ENCODE measurements around the gene USP1. TPM values are rescaled to one million over a fixed set of nuclear protein-coding genes. Genes with fewer than 3 reads are reported as not detected.

USP1 gene
- 10 to 100 TPM; 17.6 to 26.4 (median 20.7) TPM for total RNA-seq

- Histone ChIP-seq H3K4me1 (peaks cover 31% of the 10 kb centered on the region), H3K27ac (peak within 1 kb of the TSS; percentile 98), H3K27me3 (no peaks in the 10 kb centered on the region), H3K36me3 (no peaks in the 10 kb centered on the region), H3K9me3 (no peaks in the 10 kb centered on the region), H3K4me3 (peak within 1 kb of the TSS; percentile 97)
- TF ChIP-seq EP300 (IDR thresholded peaks at IDR 0.05) = no peak
- TF ChIP-seq POLR2AphosphoS5 (IDR thresholded peaks at IDR 0.05) = peak in 2 of 3 donors; percentile 6 to 74
- peak; percentile 99 to 100 for DNase-seq (ENCODE audit: low spot score in 2 of 2)
- under 1% methylated on average over 15 of the region's 76 CpGs for WGBS
Observed at GRCh38 chr1:62436466-62437272, at the start of gene USP1. USP1 (plus strand) TSS chr1:62437049; CDS start chr1:62439868, 2,819 bp downstream.

GRCh38 chr1:62389531-62389930, 47.3 kb upstream of the USP1 start:
- Histone ChIP-seq H3K27me3 (no peaks in the 10 kb centered on the region), H3K4me3 (no peak overlapping the region), H3K4me1 (no peaks in the 10 kb centered on the region), H3K36me3 (no peaks in the 10 kb centered on the region), H3K9me3 (no peaks in the 10 kb centered on the region), H3K27ac (no peak overlapping the region)
- TF ChIP-seq POLR2A (IDR thresholded peaks at IDR 0.05) (no peak), EP300 (IDR thresholded peaks at IDR 0.05) (no peak), CTCF (IDR thresholded peaks at IDR 0.05) (no peak), POLR2AphosphoS5 (IDR thresholded peaks at IDR 0.05) (no peak)
- 90% methylated on average over 6 of the region's 6 CpGs for WGBS
- DNase-seq (ENCODE audit: low spot score in 2 of 2) = no peak

GRCh38 chr1:62390071-62390470, 46.8 kb upstream of the USP1 start:
- no peak for TF ChIP-seq POLR2A (IDR thresholded peaks at IDR 0.05)
- no peak for TF ChIP-seq CTCF (IDR thresholded peaks at IDR 0.05)
- no peak for TF ChIP-seq EP300 (IDR thresholded peaks at IDR 0.05)
- no peak for TF ChIP-seq POLR2AphosphoS5 (IDR thresholded peaks at IDR 0.05)
- 73% methylated on average over 7 of the region's 7 CpGs for WGBS
- H3K36me3 ChIP-seq = no peaks in the 10 kb centered on the region
- no peaks in the 10 kb centered on the region for H3K9me3 ChIP-seq
- H3K4me1 ChIP-seq = no peaks in the 10 kb centered on the region
- H3K27me3 ChIP-seq = no peaks in the 10 kb centered on the region
- no peak overlapping the region for H3K27ac ChIP-seq
- no peak overlapping the region for H3K4me3 ChIP-seq
- DNase-seq (ENCODE audit: low spot score in 2 of 2) = no peak

GRCh38 chr1:62391369-62391971, 45.4 kb upstream of the USP1 start:
- TF ChIP-seq POLR2A (IDR thresholded peaks at IDR 0.05) (no peak), POLR2AphosphoS5 (IDR thresholded peaks at IDR 0.05) (no peak), EP300 (IDR thresholded peaks at IDR 0.05) (no peak), CTCF (IDR thresholded peaks at IDR 0.05) (peak in 1 of 2 donors; percentile 16)
- DNase-seq (ENCODE audit: low spot score in 2 of 2) = no peak
- whole genome bisulfite sequencing = 31% methylated on average over 3 of the region's 3 CpGs
- Histone ChIP-seq H3K36me3 (no peaks in the 10 kb centered on the region), H3K27ac (no peak overlapping the region), H3K4me1 (no peaks in the 10 kb centered on the region), H3K9me3 (no peaks in the 10 kb centered on the region), H3K4me3 (no peak overlapping the region), H3K27me3 (no peaks in the 10 kb centered on the region)

- DNase-seq (ENCODE audit: low spot score in 2 of 2) = no peak
- Histone ChIP-seq H3K4me1 (peaks cover 4% of the 10 kb centered on the region), H3K4me3 (no peak overlapping the region), H3K27me3 (no peaks in the 10 kb centered on the region), H3K36me3 (no peaks in the 10 kb centered on the region), H3K27ac (no peak overlapping the region), H3K9me3 (no peaks in the 10 kb centered on the region)
- WGBS = 93% methylated on average over 3 of the region's 3 CpGs
- TF ChIP-seq POLR2AphosphoS5 (IDR thresholded peaks at IDR 0.05) (no peak), POLR2A (IDR thresholded peaks at IDR 0.05) (no peak), EP300 (IDR thresholded peaks at IDR 0.05) (no peak), CTCF (IDR thresholded peaks at IDR 0.05) (no peak)
Observed at GRCh38 chr1:62392951-62393350, 43.9 kb upstream of the USP1 start.
